Left lobe of liver (tissue), 2 donors: ENCODE data around the gene EXOC2. TPM values are rescaled to one million over a fixed set of nuclear protein-coding genes. Genes with fewer than 3 reads are reported as not detected.

Experiments used
- ATAC-seq: fragments of 200-7000 bp; cut with Tn5 transposase; one replicate; pipeline ENCODE4 v1.9.1; 2020; ENCODE audit warnings: mild to moderate bottlenecking, moderate library complexity
- DNase-seq: peaks from one replicate; pipeline ENCODE4 v3.0.0-alpha.2; 2020; ENCODE audit warnings: low spot score
- total RNA-seq: library from RNA; stranded (reverse); gene quantifications from one replicate; pipeline ENCODE4 v1.2.1, GENCODE V29; 2021
- donor health status: DM: no; HTN: no; CAD: no; lungs with moderate emphysema.
- donor health status: DM: no; HTN: yes; CAD: no.

Gene EXOC2
- total RNA-seq, 1 donor from 2014 or later: 7.5 TPM

GRCh38 chr6:503610-504362 lies 189.2 kb downstream of the EXOC2 start:
- ATAC-seq: no peak
- no peak for DNase-seq

- DNase-seq: no peak
- ATAC-seq: no peak
Observed at GRCh38 chr6:502761-503160, 190.2 kb downstream of the EXOC2 start.

- ATAC-seq: peak; percentile 27
- no peak for DNase-seq
Observed at GRCh38 chr6:501891-502601, 190.9 kb downstream of the EXOC2 start.

GRCh38 chr6:499617-500016 lies 193.3 kb downstream of the EXOC2 start:
- ATAC-seq (no peak), DNase-seq (no peak)

GRCh38 chr6:498795-499231 lies 194.1 kb downstream of the EXOC2 start:
- DNase-seq (no peak), ATAC-seq (no peak)

GRCh38 chr6:497258-497657 lies 195.7 kb downstream of the EXOC2 start:
- no peak for DNase-seq
- no peak for ATAC-seq

- no peak for ATAC-seq
Observed at GRCh38 chr6:496649-497048, 196.3 kb downstream of the EXOC2 start.

GRCh38 chr6:494394-494793 lies 198.5 kb downstream of the EXOC2 start:
- ATAC-seq (no peak), DNase-seq (no peak)

More at GRCh38 chr6:496649-497048, 196.3 kb downstream of the EXOC2 start:
- DNase-seq: no peak

- no peak for DNase-seq
- no peak for ATAC-seq
Observed at GRCh38 chr6:493840-494239, 199.1 kb downstream of the EXOC2 start.

- no peak for DNase-seq
- ATAC-seq: no peak
Observed at GRCh38 chr6:492816-493414, 200.0 kb downstream of the EXOC2 start.

- DNase-seq (no peak), ATAC-seq (no peak)
Observed at GRCh38 chr6:492178-492577, 200.8 kb downstream of the EXOC2 start.

- no peak for DNase-seq
- no peak for ATAC-seq
Observed at GRCh38 chr6:491233-491632, 201.7 kb downstream of the EXOC2 start.

GRCh38 chr6:490251-491037 lies 202.5 kb downstream of the EXOC2 start:
- ATAC-seq (no peak), DNase-seq (no peak)

GRCh38 chr6:489762-490161 lies 203.2 kb downstream of the EXOC2 start:
- no peak for ATAC-seq

GRCh38 chr6:489001-489400 lies 203.9 kb downstream of the EXOC2 start:
- DNase-seq (no peak), ATAC-seq (no peak)

More at GRCh38 chr6:489762-490161, 203.2 kb downstream of the EXOC2 start:
- no peak for DNase-seq

GRCh38 chr6:487956-488355 lies 205.0 kb downstream of the EXOC2 start:
- no peak for ATAC-seq
- no peak for DNase-seq

GRCh38 chr6:485655-486170 lies 207.2 kb downstream of the EXOC2 start:
- DNase-seq (no peak), ATAC-seq (no peak)

GRCh38 chr6:484746-485145 lies 208.2 kb downstream of the EXOC2 start:
- DNase-seq (no peak), ATAC-seq (no peak)

- ATAC-seq (no peak), DNase-seq (no peak)
Observed at GRCh38 chr6:484086-484745, 208.7 kb downstream of the EXOC2 start.

- DNase-seq (no peak), ATAC-seq (no peak)
Observed at GRCh38 chr6:475314-475713, 217.6 kb downstream of the EXOC2 start.
